DMS53 (cell line): ENCODE data around the gene DAW1.
A peak's percentile ranks its signal among the peaks of the same experiment; 100 is the strongest.

ENCODE experiments used
- DNase-seq: peaks from one replicate; lab custom pipeline; 2025; lab: John Stamatoyannopoulos, UW

The DAW1 gene

DNA sequence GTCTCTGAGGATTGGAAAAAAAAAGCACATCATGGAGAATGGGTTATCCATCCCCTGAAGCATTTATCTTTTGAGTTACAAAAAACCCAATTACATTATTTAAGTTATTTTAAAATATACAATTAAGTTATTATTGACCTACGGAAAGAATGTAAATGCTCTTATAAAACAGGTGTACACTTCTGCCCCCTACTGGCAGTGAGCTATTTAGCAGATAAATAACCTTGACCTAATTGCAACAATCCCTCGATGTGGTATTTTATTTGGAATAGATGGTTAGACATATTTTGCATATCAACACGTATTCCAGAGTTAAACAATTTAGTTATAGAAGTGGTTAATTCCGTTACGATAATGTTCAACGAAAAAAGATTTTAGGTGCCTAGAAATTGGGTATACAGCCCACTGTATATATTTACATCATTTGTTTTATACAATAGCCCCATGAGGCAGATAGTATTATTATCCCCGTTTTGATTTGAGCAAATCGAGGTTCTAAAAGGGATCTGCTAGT is 9.1 kb upstream of the DAW1 start:
- DNase-seq, result peak; percentile 66

DNA sequence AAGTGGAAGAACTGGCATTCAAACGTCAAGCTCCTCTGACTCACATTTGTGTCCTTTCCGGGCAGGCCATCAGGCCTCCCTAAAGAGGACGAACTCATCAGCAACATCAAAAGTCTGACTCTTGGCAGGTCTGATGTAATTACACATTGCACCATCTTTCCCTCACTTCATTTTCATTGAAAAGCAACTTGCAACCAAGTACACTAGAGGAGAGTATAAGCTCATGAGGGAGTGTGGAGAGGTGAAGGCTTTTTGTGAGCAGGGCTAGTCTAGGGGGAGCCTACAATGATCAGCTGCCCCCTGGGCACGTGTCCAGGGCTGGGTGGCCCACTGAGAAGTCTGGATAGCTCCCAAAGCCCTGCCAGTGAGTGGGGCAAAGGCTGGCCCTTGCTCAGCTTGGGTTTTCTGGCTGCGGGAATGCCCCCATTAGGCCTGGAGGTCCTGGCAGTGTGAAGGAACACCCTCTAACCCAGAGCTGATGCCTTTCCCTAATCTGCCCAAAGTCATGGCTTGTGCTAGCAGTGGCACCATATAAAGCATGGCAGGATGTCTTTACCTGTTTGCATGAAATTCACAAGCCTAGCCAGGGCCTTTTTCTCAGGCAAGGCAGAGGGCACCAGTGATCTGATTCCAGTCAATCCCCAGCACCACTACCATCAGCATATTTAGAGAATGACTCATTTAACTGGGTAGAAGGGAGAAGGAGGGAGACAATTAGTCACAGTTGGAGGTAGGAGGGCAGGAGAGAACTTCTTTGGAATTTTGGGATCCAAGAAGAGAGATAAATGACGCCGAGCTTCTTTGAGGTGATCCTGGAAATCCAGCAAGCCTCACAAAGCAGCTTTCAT is 8.5 kb upstream of the DAW1 start:
- DNase-seq, result peak; percentile 33

DNA sequence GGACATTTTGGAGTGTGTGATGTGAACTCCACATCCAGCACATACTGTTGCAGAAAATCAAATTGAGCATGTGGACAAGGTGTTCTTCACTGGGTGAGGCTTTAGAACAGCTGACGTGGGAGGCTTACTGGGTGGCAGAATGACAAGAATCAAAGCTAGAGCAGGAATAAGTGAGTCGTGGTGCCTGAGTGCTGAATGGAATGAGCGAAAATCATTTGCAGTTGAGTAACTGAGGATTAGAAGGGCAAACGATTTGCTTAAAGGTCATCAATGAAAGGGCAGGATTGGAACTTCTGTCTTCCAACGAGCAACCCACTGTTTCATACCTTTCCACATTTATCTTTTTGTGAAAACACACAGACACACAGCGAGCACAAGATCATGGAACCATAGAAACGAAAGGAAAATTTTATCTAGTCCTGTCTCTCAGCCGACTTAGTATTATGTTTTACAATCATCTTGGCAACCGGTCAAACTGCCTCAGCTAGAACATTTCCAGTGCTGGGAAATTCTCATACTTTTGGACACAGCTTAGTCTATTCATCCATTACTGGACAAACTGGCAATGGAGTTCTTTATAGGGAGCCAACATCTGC is 7.2 kb upstream of the DAW1 start:
- no peak for DNase-seq

DNA sequence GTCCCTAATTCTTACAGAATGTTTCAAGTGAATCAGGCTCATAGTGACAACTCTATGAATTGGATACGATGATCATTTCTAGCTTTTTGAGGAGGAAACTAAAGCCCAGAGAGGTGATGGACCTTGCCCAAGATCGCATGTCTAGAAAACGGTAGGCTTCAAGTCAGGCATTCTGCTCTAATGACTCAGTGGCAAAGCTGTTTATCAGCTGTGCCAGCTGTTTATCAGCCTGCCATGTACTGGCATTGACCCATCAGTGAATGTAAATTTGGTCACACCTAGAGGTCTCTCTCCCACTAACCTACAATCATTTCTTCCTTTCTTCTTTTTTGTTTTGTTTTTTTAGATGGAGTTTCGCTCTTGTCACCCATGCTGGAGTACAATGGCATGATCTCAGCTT is 6.1 kb upstream of the DAW1 start:
- DNase-seq, result no peak

DNA sequence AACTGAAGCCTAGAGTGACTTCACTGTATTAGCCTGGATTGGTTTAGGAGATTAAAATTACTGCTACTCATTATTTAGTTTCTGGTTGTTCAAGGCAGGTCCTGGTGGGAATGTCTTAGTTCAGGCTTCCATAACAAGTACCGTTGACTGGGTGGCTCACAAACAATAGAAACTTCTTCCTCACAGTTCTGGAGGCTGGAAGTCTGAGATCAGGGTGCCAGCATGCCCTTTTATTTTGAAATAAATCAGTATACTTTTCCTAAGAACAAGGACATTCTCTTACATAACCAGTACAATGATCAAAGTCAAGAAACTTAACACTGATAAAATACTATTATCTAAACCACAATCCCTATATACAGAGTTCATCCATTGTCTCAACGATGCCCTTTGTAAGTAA is 4.0 kb upstream of the DAW1 start:
- no peak for DNase-seq

DNA sequence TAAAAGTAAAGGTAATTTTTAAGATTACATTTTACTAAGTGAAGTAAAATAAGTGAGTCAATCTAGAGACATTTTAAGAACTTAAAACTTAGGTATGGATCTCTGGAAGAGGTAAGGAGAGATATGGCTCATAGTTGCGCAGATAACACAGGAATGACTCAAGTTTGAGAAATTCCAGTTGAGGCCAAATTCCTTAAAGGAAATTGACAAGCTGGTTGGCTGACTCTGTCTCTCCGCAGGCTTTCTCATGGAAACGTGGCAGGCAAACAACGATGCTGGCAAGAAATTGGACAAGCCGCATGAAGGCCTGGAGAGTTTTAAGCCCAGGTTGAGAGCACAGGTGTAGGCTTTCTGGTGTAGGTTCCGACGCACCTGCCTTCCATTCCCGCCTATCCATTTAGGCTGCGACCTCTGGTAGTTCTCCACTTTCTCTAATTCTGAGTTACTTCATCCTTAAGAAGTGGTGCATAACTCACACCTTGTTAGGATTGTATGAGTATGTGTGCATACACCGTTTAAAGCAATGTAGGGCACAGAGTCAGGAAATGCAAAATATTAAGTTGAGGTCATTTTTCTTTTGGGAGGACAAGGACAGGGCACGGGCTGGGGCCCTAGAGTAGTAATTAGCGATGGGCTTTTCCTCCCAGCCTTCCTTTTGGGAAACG is 589 bp upstream of the DAW1 start:
- DNase-seq, result no peak

DNA sequence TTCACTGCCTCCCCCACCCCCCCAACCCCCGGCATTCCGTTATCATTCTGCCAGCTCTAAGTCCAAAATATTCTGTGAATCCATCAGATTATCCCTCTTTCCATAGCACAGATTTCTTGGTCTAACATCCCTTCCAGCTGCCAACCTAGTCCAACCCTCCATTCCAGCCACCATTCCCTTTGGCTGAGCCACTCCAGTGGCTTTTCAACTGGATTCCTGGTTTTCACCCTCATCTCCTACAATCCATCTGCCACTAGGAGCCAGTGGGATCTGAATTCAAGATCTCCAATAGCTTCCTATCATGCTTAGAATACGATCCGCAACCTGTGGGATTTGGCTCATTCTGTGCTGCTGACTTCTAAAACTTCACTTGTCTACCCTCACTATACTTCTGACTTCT is 1.2 kb downstream of the DAW1 start:
- DNase-seq, result no peak

DNA sequence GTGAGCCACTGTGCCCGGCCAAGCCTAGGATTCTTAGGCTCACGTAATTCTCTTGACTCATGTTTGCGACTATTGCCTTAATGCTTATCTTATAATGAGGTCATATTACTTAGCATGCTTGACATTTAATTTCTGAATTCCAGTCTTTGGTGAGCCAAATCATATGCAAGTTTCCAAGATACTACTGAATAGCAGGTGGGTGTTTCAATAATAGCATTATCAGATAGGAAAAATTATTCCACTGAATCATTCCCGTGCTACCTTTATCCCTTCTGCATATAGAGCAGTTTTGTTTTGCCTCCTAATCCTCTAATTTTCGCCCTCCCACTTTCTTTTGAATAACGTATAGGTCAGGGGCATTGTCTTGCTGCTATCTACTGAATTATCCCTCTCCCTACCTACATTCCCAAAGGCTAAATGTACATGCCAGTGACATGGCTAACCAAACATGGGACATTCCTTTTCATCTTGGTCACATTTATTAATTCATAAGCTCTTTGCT is 4.9 kb downstream of the DAW1 start:
- no peak for DNase-seq

DNA sequence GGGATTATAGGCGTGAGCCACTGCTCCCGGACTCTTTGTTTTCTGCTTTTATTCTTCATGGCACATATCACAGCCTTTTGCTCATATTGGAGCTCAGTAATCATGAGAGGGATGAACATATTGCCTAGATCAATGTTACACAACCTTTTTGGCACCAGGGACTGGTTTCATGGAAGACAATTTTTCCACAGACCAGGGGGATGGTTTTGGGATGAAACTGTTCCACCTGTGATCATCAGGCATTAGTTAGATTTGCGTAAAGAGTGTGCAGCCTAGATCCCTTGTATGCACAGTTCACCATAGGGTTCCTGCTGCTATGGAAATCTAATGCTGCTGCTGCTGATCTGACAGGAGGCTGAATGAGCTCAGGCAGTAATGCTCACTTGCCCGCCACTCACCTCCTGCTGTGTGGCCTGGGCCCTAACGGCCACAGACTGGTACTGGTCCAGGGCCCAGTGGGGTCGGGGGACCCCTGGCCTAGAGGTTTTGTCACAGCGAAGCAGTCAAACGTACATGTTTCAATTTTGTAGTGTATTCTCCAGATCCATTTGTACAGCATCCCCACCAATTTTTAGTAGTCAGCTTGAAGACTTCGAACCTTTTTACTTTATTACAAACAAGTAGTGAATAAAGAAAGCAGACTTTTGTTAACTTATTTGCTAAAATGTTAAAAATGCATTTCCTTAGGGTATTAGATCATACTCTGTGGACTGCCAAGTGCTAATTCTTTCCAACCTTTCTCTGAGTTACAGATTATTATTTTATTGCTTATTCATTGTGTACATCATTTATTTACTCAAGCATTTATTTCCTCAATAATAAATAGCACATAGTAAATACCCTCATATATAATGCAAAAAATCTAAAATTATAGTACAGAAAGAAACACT is 6.2 kb downstream of the DAW1 start:
- DNase-seq, result no peak

DNA sequence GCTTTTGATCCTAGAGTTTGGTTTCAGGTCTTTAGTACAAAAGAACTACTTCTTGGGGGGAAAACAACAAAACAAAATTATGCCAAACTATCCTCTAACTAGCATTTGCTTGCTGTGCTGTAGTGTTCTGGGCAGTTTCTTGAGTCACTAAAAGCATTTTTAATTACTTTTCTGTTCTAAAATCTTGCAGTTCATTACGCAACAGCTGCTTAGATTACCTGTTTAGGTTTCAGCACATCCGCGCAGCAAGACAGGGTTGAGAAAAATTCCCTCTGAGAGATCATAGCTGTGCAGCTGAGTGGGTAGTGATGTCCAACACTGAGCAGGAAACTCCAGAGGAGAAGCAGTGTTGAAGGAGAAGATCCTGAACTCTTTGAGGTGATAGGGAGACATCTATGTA is 9.0 kb downstream of the DAW1 start:
- DNase-seq, result no peak

DNA sequence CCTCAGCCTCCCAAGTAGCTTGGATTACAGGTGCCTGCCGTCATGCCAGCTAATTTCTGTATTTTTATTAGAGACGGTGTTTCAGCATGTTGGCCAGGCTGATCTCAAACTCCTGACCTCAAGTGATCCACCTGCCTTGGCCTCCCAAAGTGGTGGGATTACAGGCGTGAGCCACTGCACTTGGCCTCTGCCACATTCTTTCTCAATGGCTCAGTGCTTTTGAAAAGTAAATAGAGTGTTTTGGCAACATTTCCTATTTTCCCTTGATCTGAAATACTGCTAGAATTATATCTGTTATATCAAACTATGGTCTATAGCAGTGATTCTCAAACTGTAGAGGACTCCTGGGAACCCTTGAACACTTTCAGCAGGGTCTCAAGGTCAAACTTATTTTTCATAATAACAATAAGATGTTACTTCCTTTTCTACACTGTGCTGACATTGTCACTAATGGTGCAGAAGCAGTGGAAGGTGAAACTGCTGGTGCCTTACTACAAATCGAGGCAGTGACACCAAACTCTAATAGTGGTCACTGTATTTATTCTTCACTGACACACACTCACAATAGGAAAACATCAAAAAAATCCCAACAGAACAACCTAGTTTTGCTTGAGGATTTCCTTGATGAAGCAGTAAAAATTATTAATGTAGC is 10.6 kb downstream of the DAW1 start:
- DNase-seq, result no peak

DNA sequence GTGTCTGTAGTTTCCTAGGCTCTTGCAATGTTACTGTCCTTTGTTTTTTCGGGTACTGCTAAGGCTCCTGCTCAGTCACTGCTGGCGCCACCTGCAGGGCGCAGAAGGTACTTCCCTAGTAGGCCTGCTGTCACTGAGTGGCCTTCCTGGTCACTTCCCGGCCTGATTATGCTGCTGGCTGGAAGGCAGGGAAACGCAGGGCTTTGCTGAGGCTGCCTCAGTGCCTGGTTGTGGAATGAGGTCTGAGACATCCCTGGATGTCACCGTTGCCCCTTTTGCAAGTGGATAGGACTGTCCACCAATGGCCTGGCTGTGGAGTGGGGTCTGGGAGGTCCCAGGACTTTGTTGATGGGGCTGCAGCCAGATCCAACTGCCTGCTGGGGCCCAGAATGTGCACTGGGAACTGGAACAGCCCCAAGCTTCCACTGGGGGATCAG is 13.1 kb downstream of the DAW1 start:
- DNase-seq, result peak; percentile 87

DNA sequence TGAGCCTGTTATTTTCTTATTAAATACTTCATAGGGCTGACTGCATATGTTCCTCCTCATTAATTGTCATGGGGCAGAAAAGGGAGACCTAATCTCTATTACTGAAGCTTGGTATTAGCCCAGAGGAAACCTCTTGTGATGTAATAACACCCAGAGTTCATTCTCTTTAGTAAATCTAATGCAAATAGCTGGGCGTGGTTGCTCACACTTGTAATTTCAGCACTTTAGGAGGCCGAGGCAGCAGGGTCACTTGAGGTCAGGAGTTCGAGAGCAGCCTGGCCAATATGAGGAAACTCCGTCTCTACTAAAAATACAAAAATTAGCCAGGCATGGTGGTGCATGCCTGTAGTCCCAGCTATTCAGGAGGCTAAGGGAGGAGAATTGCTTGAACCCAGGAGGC is 14.7 kb downstream of the DAW1 start:
- no peak for DNase-seq

DNA sequence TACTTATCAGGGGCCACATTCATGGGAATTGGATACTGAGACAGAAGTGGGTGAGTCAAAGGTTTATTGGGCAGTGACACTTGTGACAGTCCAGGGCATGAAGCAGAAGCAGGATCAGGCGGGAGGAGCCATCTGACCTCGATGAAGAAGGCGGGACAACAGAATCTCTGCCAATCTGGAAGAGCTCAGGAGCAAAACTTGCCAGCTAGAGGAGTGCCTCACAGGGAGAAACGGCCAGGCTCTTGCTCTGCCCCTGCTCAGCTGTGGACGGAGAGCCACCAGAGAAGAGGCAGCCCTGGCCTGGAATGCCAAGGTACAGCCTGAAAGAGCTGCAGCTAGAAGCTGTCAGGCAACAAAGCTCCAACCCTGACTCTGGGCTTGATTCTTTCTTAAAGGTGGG is 16.9 kb downstream of the DAW1 start:
- DNase-seq, result peak; percentile 10

DNA sequence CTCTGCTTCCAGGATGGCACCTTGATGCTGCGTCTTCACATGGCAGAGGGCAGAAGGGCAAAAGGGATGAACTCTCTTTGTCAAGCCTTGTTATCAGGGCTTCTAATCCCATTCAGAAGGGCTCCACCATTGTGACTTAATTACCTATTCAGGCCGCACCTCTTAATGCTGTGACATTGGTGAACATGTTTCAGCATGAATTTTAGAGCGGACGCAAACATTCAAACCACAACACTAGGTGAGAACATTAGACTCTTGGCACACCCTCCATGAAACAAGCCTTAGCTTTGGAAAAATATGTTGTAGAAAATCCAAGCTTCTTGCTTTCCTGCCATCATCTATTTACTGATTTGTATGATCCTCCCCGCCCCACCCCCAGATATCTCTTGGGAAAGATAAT is 17.9 kb downstream of the DAW1 start:
- no peak for DNase-seq

DNA sequence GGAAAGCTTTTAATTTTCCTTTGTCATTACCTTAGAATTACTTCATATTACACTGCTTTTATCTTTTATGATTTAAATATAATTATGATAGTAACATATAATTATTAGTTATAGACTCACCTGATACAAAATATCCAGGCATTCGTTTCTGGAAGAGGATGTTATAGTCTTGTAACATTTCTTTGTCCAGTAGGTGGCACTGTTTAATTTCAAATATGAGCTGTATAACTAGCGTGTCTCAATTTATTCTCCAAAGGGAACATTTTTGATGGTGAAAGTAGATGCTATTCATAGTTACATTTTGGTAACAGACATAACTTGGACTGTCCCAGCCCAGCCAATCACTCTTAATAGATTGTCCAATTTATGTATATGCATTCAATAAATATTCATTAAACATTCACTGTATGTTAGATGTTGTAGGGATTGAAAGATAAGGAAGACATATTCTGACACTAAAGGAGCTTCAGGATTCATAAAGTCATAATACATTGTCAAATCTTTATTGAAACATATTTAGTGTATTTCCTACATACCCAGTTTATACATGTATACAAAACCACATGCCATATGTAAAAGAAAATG is 19.2 kb downstream of the DAW1 start:
- peak; percentile 73 for DNase-seq

DNA sequence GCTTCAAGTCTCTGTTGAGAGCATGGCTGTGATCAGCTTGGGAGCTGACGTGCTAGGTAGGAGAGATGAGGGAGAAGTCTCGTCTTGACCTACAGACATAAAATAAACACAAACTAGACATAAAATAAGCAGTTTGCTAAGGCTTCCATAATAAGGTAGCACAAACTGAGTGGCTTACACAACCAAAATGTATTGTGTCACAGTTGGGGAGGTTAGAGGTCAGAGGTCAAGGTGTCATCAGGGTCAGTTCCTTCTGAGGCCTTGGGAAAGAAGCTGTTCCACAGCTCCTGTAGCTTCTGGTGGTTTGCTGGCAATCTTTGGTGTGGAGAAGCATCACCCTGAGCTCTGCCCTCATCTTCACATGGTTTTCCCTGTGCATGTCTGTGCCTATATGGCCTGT is 20.2 kb downstream of the DAW1 start:
- no peak for DNase-seq

DNA sequence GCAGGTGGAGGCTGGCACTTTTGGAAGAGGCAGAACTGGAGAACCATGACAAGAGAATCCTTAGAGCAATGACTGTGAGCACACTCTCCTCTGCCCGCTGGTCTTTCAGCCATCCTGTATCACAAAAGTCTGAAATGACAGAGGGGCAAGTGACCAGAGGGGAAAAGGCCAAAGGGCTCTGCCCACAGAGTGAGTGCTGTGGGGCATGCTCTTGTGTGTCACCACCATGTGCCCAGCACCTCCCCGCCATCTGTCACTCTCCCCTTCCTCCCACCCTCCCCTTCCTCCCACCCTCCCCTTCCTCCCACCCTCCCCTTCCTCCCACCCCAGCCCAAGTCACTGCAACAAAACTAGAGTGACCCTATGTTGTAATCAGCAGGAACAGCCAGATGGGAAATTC is 31.9 kb downstream of the DAW1 start:
- no peak for DNase-seq

DNA sequence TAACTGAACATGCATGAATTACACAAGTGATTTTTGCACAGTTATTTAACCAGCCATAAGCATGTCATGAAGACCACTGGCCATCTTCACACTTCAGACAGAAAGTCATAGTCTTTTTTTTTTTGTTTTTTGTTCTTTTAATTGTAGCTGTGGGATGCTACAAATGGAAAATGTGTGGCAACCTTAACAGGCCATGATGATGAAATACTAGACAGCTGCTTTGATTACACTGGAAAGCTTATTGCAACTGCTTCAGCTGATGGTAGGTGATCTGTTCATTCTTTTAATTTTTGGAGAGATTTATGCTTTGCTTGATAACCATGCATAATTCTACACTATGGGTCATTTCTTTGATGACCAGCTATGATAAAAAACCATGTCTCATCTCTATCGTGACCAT is 35.6 kb downstream of the DAW1 start:
- DNase-seq, result no peak

DNA sequence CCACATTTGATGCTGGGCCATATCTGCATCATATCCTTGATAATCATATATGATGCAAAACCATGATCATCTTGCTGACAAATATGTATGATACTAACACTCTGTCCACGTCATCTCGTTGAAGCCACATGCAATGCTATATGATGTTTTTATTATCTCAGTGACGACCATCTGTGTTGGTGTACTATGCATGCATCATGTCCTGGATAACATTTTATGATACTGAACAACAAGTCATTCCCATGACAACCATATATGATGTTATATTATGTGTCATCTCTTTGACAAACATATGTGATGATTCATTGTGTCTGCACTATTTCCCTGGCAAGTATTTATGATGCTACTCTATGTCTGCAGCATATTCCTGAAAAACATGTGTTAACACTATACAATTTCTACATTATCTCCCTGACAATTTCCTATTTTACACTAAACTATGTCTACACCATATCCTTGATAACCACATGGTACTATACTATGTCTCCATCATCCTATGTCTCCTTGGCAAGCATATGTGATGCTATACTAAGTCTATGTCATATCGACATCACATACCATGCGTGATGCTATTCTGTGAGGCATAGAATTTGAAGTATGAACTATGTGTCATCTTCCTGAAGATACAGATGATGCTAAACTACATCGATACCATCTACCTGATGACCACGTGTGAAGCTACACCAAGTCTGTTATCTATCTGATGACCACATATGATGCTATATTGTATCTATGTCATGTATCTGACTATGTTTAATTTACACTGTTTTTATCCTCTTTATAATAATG is 37.0 kb downstream of the DAW1 start:
- peak; percentile 44 for DNase-seq
